ENCODE results near the gene FAM131B.
A peak's percentile ranks its signal among the peaks of the same experiment; 100 is the strongest.

Gene FAM131B

DNA sequence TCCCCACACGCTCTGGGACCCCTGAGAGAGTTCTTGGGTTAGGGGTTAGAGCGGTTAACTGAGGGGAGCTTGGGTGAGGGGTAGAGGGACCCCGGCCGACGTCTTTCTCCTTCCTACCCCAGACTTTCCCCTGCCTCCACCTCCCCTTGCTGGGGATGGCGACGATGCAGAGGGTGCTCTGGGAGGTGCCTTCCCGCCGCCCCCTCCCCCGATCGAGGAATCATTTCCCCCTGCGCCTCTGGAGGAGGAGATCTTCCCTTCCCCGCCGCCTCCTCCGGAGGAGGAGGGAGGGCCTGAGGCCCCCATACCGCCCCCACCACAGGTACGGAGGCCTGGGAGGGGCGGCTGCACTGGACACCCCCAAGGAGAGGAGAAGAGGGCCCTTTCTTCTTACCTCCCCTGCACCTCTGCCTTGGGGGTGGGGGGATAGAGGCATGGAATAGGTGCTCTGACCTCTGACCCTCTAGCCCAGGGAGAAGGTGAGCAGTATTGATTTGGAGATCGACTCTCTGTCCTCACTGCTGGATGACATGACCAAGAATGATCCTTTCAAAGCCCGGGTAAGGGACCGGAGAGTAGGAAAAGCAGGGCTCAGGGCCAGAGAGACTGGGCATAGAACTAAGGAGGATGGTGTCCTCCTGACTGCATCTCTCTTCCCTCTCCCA lies 19.7 kb upstream of the FAM131B start:
- no peak for DNase-seq (ENCODE audit: low read depth)

DNA sequence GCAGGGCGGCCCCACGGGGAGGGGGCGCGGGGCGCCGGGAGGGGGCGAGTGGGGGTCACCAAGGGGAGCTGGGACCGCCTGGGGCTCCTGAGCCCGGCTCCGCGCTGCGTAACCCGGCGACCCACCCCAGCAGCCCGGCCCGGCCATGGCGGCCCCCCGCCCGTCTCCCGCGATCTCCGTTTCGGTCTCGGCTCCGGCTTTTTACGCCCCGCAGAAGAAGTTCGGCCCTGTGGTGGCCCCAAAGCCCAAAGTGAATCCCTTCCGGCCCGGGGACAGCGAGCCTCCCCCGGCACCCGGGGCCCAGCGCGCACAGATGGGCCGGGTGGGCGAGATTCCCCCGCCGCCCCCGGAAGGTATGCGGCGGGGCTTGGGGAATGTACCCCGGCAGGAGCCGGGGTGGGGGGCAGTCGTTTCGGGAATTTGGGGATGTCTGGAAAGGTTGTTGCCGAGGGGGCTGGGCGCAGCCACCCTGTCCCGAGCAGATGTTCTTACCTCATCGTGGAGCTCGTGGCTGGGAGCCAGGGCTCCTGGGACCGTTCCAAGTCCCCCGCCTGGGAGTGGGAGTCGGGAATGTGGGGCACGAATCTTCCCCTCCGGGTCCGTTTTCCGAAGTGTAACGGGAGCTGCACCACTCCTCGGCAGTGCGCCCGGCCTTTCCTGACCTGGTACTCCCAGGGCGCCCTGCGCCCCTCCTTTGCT lies 19.1 kb upstream of the FAM131B start:
- no peak for DNase-seq (ENCODE audit: low read depth)

- DNase-seq (ENCODE audit: low read depth), result peak; percentile 82
Observed at GRCh38 chr7:143380646-143381426, 18.3 kb upstream of the FAM131B start, which contains the start of gene ZYX. TSS of gene ZYX (plus strand) at chr7:143381345. CDS start at chr7:143381572, 227 bp downstream.

DNA sequence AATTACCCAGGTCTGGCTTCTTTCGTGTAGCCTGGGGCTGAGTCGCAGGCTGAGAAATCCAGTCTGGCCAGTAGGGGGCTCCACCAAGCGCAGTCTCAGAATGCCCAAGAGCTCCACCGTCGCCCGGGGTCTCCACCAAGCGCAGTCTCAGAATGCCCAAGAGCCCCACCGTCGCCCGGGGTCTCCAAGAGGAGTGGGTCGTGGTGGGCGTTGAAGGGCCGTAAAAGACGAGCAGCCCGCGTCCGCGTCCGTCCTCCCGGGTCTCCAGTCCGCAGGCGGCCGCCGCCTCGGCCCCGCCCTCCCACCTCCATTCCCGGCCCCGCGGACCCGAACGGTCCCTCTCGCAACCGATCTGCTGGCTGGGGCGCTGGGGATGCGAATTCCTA lies 17.7 kb upstream of the FAM131B start:
- DNase-seq (ENCODE audit: low read depth), result peak; percentile 82

- DNase-seq (ENCODE audit: low read depth), result no peak
Observed at GRCh38 chr7:143379611-143380259, 17.2 kb upstream of the FAM131B start.

DNA sequence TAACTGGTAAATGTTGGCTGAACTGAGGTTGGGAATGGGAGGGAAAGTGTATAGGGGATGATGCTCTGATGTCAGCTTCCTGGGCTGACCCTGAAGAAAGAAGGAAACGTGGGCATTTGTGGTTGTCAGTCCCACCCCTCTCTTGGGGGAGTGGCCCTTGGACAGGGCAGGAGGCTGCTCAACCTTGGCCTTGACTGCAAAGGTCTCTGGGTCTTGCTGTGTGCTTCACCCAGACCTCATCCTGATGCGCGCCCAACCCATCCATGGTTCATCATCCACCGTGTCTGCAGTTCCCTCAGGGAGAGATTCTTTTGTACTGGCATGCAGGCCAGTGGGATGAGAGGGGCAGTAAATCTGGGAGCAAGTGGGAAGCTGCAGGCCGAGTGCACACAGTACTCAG lies 13.9 kb upstream of the FAM131B start:
- no peak for DNase-seq (ENCODE audit: low read depth)

DNA sequence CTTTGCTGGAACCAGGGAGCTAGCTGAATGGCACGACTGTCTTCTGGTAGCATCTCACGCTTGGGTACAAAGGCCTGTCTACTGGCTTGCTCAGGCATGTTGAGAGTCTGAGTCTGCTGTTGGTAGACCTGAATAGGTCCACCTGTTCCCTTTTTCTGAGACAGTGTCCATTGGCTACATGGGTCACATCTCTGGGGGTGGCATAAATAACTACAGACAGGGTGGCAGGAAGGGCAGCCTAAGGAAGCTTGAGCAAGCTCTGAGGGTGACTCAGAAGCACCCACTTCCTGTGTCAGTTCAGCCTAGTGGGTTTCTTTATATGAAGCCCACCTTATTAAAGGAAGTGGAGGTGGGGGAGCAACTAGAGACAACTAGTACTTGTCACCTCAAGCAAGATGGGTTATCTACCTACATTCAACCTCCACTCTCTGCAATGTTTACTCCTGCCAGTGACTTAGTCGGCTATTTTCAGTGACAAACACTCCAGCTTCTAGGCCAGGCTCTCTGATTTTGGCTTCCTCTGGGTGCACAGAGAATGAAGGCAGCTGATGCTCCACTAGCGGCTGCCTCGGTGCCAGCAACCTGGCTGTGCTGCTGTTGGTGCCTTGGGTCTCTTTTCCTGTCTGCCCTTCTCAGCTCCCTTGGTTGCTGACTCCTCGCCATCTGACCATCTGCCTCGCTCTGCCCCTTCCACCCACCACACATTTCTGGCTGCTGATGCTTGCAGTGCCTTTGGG lies 13.0 kb upstream of the FAM131B start:
- DNase-seq (ENCODE audit: low read depth), result peak; percentile 43

GRCh38 chr7:143374561-143374960 lies 12.0 kb upstream of the FAM131B start:
- DNase-seq (ENCODE audit: low read depth), result no peak

DNA sequence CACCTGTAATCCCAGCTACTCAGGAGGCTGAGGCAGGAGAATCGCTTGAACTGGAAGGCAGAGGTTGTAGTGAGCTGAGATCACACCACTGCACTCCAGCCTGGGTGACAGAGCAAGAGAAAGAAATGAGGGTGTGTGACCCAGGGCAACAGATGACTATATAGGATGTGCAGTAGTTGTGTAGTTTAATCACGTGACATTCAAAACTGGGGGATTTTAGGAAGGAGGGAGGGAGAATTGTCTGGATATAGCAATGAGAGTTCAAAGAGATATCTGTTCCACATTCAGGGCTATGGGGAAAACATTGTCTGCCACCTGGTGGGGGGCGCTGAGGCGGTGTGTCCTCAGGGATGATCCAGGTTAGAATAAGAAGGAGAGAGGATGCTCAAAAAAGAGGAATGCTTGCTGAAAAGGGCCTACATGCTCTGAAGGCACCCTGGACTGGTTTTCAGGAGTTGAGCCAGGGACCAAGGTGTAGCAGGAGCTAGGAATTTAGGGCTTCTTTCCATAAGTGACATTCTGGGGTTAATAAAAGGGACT lies 10.8 kb upstream of the FAM131B start:
- no peak for DNase-seq (ENCODE audit: low read depth)

- DNase-seq (ENCODE audit: low read depth), result no peak
Observed at GRCh38 chr7:143372070-143372469, 9.6 kb upstream of the FAM131B start.

- DNase-seq (ENCODE audit: low read depth), result no peak
Observed at GRCh38 chr7:143369678-143370651, 7.5 kb upstream of the FAM131B start.

- DNase-seq (ENCODE audit: low read depth), result no peak
Observed at GRCh38 chr7:143368387-143368786, 5.9 kb upstream of the FAM131B start.

DNA sequence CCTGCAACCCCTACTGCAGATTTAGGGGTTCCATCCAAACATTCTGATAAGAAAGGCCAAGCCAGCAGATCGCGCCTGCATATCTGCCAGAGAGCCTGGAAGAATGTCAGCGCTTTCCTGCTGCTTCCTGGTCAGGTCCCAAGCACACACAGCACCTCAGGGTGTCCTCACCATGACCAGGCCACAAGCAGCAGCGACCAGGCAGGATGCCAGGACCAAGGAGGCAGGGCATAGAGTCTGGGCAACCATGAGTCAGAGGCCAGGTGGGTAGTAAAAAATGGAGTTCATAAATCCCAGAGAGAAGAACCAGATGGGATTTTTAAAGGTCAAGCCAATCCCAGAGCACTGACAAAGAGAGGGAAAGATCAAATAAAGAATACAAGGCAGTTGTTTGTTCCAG lies 5.5 kb upstream of the FAM131B start:
- DNase-seq (ENCODE audit: low read depth), result no peak

DNA sequence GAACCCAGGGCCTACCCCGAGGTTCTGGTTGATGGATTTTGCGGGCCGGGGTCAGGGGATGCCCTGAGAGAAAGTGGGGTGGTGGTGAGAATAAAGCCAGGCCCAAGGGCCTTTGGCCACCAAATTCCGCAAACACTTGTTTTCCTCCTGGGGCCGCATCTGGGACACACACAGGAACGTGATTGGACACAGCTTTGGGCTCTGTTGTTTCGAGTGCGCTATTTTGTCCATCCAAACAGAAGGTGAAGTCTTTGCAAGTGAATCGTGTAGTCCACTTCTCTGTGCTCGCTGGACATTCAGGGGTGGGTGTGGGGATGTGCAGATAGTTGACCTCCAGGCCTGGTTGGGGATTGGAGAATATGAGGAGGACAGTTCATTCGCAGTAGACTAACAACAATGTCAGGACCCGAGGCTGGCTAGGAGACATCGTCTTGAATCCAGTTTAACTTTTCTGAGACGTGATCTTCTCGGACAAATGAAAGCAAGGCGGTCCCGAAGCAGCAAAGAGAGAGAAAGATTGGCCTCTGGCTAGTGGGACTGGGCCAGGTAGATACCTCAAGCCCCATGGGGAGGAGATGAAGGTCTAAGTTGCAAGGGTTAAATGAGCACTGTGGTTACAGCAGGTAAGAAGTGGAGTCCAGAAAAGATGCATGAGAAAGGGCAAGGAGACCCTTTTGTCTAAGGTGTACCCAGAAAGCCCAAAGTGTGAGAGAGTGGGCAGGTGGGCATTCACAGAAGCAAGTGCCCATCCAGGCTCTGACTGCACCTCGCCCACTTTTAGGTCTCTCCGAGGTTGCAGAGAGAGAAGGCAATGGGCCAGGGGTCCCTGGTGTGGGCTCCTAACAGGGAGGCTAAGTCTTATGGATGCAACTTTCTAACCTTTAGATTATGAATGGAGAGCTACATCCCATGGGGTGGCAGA lies 764 bp upstream of the FAM131B start:
- DNase-seq (ENCODE audit: low read depth), result no peak

DNA sequence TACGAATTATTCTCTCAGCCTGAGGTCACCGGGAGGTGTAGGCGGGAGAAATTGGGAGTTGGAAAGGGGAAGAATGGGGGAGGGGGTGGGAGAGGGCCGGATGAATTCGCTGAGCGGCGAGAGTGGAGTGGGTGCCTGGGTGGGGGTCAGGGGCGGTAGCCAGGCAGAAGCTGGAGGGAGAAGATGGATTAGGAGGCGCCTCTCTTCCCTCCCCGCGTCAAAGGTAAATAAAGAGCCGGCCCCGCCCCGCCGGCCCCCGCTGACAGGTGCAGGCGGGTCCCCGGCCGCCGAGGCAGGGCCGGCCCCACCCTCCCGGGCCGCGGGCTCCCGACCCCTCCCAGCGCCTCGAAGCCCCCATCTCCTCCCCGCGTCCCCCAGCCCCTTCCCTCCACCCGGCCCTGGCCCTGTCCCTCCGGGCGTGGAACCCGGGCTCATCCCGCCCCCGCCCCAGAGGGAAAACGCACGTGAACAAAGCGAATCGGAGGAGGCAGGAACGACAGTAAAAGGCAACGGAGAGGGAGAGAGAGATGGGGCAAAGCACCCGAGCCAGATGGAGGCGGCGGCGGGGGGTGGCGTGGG lies 872 bp downstream of the FAM131B start:
- DNase-seq (ENCODE audit: low read depth), result no peak

DNA sequence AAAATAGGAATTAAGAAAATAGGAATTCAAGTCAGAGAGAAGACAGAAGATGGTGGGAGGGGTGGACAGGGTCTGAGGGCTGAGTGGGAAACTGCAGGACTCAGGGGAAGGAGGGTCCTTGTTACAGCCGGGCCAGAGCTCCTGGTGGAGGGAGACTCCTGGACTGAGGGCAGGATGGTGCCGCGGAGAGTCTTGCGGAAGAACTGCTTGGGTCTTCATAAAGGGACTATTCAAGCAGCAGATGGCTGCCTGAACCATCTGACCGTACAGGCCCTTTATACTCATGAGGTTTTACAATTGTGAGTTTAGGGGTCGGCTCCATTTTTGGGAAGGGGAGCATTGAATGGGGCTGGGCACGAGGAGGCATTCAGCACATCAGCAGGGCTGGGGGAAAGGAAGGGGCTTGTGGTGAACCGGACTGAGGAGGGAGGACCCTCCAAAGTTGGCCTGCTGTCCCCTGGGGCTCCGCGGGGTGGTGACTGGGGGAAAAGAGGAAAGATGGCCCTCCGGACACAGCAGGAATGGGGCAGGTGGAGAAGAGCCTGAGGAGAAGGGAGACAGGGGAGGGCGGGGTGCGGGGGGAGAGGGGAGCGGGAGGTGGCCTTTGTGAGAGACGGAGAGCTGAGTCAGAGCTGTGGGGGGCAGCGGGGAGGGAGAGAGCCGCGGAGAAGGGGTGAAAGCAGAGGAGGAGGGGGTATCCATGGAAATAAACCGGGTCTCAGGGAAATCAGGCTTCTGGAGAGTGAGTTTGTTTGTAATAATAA lies 1.5 kb downstream of the FAM131B start:
- DNase-seq (ENCODE audit: low read depth), result no peak

- DNase-seq (ENCODE audit: low read depth), result no peak
Observed at GRCh38 chr7:143359771-143360353, 2.7 kb downstream of the FAM131B start.

DNA sequence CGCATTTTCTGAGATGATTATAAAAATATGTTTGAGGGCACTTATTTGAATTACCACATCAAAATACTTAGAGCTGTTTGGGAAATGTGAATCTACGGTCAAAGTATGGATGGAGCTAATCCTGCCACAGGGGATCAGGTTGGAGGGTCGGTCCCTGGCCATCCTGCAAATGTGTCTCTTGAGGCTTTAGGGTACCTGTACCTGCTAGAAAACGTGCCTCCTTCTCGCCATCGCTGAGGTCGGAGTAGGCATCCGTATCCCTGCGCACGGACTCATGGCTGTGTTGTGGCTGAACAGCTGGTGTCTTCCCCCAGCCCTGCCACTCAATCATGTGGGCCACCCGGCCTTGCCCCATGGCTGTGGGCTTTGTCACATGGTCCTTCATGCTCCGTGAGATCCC lies 3.9 kb downstream of the FAM131B start:
- DNase-seq (ENCODE audit: low read depth), result no peak

All from activated gamma-delta T cell treated with anti-CD3 and anti-CD28 coated beads, Interleukin-2, amount 50 U/mL, for 16 hours (primary cell).